Measurements from ENCODE around the gene THAP2.

- TF ChIP-seq CTCF (IDR thresholded peaks at IDR 0.05; ENCODE audit: low read depth, low read length, poor library complexity, severe bottlenecking) (no peak), EZH2phosphoT487 (IDR thresholded peaks at IDR 0.05; ENCODE audit: borderline replicate concordance, low read length) (no peak)
Observed at GRCh38 chr12:71649401-71649800, 14.7 kb upstream of the THAP2 start.

All from DOHH2 (cell line).